Stimulated activated CD4-positive, alpha-beta T cell treated with anti-CD3 and anti-CD28 coated beads, Interleukin-12 subunit alpha, Interleukin-12 subunit beta, amount 100 ng/mL, for 48 hours (primary cell): ENCODE measurements around the gene PINK1.
A peak's percentile ranks its signal among the peaks of the same experiment; 100 is the strongest.

ENCODE experiments used
- DNase-seq, 3 donors: peaks; one replicate each; pipeline ENCODE4 v3.0.0-alpha.2; 2020; ENCODE audit warnings: low read depth in 2 of 3, low spot score in 1 of 3

The PINK1 gene

DNA sequence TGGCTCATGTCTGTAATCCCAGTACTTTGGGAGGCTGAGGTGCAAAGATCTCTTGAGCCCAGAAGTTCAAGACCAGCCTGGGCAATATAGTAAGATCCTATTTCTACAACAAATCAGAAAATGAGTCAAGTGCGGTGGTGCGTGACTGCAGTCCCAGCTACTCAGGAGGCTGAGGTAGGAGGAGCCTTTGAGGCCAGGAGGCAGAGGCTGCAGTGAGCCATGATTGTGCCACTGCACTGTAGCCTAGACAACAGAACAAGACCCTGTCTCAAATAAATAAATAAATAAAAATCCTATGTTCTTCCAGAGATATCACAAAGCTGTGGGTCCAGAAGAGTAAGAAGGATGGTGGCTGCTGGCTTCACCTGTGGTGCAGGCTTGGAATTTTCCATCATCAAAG lies 22.3 kb upstream of the PINK1 start:
- DNase-seq: no peak

GRCh38 chr1:20611652-20612051 lies 21.6 kb upstream of the PINK1 start:
- DNase-seq: no peak

DNA sequence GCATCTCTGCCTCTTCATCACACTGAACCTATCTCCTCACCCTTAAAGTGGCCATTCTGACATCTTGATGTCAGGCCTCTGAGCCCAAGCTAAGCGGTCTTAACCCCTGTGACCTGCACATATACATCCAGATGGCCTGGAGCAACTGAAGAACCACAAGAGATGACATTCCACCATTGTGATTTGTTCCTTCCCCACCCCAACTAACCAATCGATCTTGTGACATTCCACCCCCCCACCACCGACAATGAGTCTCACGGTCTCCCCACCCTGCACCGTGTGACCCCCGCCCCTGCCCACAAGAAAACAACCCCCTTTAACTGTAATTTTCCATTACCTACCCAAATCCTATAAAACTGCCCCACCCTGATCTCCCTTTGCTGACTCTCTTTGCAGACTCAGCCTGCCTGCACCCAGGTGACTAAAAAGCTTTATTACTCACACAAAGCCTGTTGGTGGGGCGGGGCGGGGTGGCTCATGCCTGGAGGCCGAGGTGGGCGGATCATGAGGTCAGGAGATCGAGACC lies 21.0 kb upstream of the PINK1 start:
- no peak for DNase-seq

GRCh38 chr1:20614131-20614579 lies 19.1 kb upstream of the PINK1 start:
- no peak for DNase-seq

- no peak for DNase-seq
Observed at GRCh38 chr1:20615946-20616846, 17.1 kb upstream of the PINK1 start.

- no peak for DNase-seq
Observed at GRCh38 chr1:20616847-20617487, 16.3 kb upstream of the PINK1 start.

DNA sequence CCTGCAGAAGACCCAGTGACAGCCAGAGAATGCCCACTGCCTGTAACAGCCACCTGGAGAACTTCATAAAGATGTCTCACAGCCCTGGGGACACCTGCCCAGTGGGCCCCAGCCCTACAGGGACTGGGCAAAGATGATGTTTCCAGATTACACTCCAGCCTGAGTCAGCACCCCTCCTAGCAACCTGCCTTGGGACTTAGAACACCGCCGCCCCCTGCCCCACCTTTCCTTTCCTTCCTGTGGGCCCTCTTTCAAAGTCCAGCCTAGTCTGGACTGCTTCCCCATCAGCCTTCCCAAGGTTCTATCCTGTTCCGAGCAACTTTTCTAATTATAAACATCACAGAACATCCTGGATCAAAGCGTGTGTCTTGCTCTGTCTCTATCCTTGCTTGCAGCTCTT lies 14.7 kb upstream of the PINK1 start:
- DNase-seq: no peak

GRCh38 chr1:20619999-20620398 lies 13.3 kb upstream of the PINK1 start:
- no peak for DNase-seq

DNA sequence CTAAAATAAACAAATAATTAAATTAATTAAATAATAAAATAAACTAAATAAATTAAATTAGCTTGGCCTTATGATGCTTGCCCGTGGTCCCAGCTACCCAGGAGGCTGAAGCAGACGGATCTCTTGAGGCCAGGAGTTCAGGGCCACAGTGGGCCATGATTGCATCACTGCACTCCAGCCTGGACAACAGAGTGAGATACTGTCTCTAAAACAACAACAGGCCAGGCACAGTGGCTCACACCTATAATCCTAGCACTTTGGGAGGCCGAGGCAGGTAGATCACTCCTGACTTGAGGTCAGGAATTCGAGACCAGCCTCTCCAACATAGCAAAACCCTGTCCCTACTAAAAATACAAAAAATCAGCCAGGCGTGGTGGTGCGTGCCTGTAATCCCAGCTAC lies 12.2 kb upstream of the PINK1 start:
- DNase-seq: no peak

DNA sequence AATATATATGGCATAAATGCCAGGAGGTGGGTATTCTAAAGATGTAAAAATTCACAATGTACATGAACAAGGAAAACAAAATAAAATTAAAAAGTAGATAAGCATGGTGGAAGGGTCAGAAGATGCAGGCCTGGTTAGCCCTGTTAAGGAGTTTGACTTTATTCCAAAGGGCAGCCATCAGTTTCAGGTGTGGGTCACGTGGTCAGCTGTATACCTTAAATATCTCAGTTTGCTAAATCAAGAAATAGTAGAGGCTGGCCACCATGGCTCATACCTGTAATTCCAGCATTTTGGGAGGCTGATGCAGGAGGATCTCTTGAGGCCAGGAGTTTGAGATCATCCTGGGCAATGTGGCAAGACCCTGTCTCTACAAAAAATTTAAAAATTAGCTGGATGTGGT lies 8.5 kb upstream of the PINK1 start:
- no peak for DNase-seq

DNA sequence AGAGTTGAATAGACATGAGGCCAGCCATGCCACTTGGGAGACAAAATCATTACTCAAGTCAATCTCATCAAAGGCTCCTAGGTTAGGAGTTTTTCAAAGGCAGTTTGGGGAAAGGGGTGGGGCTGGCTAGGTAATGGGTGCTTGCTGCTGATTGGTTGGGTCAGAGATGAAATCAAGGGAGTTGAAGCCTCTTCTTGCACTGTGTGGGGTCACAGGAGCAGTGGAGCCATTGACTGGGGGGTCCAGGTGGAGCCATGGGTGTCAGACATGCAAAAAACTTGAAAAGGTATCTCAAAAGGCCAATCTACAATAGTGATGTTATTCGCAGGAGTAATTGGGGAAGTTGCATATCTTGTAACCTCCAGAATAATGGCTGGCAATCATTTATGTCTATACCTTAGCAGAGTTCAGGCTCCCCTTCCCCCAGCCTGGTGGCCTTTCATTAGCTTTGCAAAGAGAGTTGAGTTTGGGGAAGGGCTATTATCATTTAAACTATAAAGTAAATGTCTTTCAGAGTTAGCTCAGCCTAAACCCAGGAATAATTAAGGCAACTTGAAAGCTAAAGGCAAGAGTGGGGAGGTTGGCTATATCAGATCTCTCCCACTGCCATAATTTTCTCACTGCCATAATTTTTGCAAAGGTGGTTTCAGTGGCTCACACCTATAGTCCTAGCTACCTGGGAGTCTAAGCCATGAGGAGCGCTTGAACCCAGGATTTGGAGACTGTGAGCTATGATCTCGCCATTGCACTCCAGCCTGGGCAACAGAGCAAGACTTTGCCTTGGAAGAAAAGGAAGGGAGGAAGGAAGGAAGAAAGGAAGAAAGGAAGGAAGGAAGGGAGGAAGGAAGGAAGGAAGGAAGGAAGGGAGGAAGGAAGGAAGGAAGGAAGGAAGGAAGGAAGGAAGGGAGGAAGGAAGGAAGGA lies 7.8 kb upstream of the PINK1 start:
- no peak for DNase-seq

- no peak for DNase-seq
Observed at GRCh38 chr1:20626098-20626427, 7.2 kb upstream of the PINK1 start.

DNA sequence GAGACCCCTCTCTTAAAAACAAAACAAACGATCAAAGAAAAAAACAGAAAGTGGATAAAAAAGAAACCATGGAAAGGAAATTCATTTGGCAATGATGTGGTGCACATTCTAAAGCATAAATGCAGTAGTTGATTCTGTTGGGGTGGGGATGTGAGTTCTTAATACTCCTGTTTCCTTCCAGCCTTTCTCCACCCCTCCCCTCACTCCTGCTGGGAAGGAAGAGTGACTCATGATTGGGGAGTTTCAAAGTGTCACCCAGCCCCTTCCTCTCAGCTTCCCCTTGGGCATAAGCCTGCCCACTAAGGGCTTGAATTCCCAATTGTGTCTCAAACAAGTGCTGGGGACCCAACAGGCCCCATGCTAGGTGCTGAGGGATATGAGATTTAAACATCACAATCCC lies 6.7 kb upstream of the PINK1 start:
- no peak for DNase-seq

DNA sequence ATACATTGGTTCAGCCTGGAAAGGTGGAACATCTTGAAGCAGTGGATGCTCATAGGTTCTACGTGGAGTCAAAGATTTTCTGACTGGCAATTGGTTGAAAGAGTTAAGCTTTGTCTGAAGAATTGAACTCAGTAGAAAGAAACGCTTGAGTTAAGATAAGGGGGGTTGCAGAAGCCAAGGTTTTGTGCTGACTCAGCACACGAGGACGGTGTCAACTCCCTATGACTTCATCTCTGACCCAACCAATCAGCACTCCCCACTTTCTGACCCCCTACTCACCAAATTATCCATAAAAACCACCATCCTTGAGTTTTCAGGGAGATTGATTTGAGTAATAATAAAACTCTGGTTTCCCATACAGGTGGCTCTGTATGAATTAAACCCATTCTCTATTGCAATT lies 2.5 kb upstream of the PINK1 start:
- DNase-seq: no peak

DNA sequence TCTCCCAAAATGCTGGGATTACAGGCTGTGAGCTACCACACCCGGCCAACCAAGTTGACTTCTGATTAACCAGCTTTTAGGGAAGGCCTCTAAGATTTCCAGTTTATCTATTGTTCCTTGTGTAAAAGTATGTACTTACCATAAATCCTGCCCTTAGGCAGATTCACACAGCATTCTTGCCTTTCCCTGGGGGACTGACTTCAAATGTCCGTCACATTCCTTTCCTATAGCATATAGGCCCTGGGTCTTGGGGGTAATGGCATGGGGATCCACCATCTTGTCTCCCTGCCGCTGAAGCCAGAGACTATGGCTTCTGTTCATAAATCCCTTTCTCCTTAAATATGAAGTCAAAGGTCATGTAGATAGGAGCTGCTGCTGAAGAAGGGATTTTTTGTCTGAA lies 872 bp upstream of the PINK1 start:
- DNase-seq: no peak

GRCh38 chr1:20634065-20634593 lies 871 bp downstream of the PINK1 start:
- DNase-seq: peak in 1 of 3 donors; percentile 12

- peak in 1 of 3 donors; percentile 8 for DNase-seq
Observed at GRCh38 chr1:20634594-20635084, 1.4 kb downstream of the PINK1 start.

DNA sequence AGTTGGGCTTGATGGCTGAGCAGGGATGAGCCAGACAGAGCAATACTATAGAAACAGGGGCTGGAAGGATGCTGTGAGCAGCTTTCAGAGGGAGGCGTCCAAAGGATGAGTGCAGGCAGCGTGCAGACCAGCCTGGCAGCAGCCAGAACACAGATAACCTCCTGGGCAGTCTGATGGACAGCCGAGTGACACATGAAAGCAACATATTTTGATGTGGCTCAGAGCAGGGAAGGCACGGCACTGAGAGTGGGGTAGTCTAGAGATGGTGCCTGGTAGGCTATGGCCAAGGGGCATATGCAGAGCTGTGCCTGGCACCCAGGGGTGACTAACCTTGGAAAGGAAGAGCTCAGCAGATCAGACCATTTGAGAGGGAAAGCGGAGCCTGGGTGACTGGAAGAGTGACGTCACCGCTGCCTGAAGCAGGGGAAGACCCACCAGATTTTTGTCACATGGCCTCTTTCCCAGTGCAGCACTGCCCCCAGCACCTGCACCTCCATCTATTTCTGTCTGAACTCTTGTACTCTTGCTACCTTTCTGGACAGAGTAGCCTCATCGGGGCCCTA lies 3.6 kb downstream of the PINK1 start:
- no peak for DNase-seq

DNA sequence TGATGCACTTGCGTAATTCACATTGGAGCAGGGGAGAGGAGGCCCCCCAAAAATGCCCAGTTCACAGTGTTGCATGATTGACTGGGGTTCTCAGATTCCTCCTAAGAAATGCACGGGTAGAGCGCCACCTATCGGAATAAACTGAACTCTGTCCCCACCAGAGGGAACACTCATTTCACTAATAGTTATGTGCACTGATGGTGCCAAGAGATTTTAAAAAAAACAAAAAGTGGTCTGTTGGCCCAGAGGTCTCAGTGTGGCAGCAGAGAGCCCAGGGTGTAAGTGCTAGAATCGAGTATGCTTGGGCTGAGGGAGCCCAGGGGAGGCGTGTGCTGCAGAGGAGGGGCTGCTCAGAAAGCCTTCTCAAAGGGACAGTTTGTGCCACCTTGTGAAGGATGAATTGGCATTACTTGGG lies 6.9 kb downstream of the PINK1 start:
- peak in 2 of 3 donors; percentile 35 to 63 for DNase-seq

- DNase-seq: no peak
Observed at GRCh38 chr1:20641975-20642374, 8.7 kb downstream of the PINK1 start.

- DNase-seq: no peak
Observed at GRCh38 chr1:20643080-20643479, 9.8 kb downstream of the PINK1 start.
